Measurements from ENCODE around the gene PPP2R2C. TPM values are rescaled to one million over a fixed set of nuclear protein-coding genes. Genes with fewer than 3 reads are reported as not detected.
A peak's percentile ranks its signal among the peaks of the same experiment; 100 is the strongest.

Gene PPP2R2C
- total and polyA plus RNA-seq, 12 donors = 0.14 to 10.6 (median 4.2) TPM

DNA sequence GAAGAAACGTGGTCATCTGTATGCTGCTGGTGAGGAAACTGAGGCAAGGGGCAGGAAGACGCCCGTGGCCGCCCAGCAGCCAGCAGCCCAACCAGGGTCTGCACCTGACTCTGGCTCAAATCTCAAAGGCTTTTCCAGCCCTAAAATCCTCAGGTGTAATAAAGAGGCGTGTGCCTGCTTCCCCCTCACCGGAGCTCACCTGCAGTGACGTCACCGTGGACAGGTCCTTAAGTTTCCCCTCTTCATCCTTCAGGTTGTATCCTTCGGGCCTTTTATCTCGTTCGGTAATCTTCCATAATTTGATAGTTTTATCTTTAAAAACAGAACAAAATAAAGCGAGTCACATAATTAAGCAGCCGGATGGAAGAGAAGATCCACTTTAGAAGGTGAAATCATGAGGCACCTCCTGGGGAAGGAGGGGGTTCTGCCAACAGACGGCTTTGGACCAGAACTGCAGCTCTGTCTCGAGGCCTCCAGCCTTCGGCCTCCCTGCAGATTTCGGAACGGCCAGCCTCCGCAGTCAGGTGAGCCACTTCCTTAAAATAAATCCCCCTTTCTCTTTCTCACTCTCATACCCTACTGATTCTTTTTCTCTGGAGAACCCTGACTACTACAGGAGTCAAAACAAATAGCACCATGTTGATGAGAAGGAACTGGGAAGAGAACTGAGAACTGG, 96.7 kb downstream of the PPP2R2C start:
- TF ChIP-seq, protein P1, sequence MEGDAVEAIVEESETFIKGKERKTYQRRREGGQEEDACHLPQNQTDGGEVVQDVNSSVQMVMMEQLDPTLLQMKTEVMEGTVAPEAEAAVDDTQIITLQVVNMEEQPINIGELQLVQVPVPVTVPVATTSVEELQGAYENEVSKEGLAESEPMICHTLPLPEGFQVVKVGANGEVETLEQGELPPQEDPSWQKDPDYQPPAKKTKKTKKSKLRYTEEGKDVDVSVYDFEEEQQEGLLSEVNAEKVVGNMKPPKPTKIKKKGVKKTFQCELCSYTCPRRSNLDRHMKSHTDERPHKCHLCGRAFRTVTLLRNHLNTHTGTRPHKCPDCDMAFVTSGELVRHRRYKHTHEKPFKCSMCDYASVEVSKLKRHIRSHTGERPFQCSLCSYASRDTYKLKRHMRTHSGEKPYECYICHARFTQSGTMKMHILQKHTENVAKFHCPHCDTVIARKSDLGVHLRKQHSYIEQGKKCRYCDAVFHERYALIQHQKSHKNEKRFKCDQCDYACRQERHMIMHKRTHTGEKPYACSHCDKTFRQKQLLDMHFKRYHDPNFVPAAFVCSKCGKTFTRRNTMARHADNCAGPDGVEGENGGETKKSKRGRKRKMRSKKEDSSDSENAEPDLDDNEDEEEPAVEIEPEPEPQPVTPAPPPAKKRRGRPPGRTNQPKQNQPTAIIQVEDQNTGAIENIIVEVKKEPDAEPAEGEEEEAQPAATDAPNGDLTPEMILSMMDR (IDR thresholded peaks at IDR 0.05) = no peak
- no peaks in the 10 kb centered on the region for H3K4me1 ChIP-seq
- H3K27me3 ChIP-seq = peaks cover 0 to 38% (median 16%) of the 10 kb centered on the region in 7 donors
- H3K9me3 ChIP-seq = no peaks in the 10 kb centered on the region
- WGBS, 2 donors = 79 to 80% methylated on average over 19 of the region's 19 CpGs
- DNase-seq (no peak), ATAC-seq (no peak)
- intact Hi-C loops (cut with DNase I) = no loop called here
- H3K27ac ChIP-seq = no peak overlapping the region
- H3K36me3 ChIP-seq = no peaks in the 10 kb centered on the region
- H3K4me3 ChIP-seq = no peak overlapping the region

DNA sequence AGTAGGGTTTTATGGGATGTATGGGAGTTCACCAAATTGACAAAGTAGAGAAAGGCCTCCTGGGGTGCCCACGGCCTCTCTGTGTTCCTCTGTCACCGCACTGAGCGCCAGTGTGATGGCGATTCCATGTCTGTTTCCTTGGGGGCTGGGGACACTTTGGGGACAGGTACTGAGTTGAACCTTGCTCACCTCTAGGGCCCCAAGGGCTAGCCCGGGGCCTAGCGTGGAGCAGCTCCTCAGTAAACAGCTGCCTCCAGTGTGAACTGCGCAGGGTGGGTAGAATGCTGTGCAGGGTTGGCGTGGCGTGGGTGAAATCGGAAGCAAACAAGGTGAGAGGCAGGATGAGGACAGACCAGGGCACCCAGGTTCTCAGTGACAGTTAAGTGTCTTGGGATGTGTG, 97.8 kb downstream of the PPP2R2C start:
- intact Hi-C loops (cut with DNase I) = no loop called here
- Histone ChIP-seq H3K4me1 (no peaks in the 10 kb centered on the region), H3K4me3 (no peak overlapping the region), H3K36me3 (no peaks in the 10 kb centered on the region), H3K9me3 (no peaks in the 10 kb centered on the region), H3K27me3 (peaks cover 0 to 38% (median 16%) of the 10 kb centered on the region in 7 donors), H3K27ac (no peak overlapping the region)
- WGBS, 2 donors = 89 to 90% methylated on average over 10 of the region's 10 CpGs
- TF ChIP-seq, protein P1 (IDR thresholded peaks at IDR 0.05) = no peak
- ATAC-seq (no peak), DNase-seq (no peak)

DNA sequence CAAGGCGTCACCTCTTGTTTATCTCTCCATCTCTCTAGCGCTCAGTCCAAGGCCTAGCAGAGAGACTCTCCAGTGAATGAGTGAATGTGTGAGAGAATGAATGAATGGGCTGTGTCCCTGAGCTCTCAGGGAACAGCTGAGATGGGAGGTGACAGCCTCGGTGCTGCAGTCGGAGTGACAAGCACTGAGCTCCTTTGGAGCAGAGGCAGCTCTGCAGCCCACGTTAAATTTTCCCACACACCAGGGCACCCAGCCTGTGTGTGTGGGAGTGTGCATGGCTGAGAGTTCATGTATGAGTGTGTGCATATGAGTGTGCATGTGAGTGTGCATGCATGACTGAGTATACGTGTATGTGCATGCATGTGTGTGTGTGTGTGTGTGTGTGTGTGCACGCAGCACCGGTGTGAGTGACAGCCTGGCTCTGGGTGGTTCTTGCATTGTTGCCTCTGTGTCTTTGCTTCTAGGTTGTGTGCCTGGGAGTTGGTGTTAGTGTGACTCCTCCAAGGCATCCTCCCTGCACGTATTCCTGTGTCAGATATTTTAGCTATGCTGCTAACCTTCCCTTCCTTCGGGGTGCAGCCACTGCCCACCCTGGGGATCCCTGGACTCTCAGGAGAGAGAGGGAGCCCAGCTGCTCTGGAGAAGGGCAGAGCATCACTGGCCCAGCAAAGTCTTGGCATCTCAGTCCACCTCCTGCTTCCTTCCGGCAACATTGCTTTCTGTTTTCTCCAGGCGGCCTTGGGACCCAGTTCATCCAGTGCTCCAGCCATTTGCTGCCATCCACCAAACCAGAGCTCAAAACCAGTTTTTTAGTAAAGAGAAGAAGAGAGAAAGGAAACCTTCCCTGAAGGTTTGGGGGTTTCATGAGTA, 98.6 kb downstream of the PPP2R2C start:
- Histone ChIP-seq H3K9me3 (no peaks in the 10 kb centered on the region), H3K4me3 (no peak overlapping the region), H3K27me3 (peaks cover 0 to 39% (median 13%) of the 10 kb centered on the region in 7 donors), H3K36me3 (no peaks in the 10 kb centered on the region), H3K27ac (no peak overlapping the region), H3K4me1 (no peaks in the 10 kb centered on the region)
- TF ChIP-seq, protein P1 (IDR thresholded peaks at IDR 0.05) = no peak
- ATAC-seq (no peak), DNase-seq (no peak)
- intact Hi-C loops (cut with DNase I) = no loop called here
- 75 to 80% methylated on average over 12 of the region's 12 CpGs for WGBS, 2 donors

DNA sequence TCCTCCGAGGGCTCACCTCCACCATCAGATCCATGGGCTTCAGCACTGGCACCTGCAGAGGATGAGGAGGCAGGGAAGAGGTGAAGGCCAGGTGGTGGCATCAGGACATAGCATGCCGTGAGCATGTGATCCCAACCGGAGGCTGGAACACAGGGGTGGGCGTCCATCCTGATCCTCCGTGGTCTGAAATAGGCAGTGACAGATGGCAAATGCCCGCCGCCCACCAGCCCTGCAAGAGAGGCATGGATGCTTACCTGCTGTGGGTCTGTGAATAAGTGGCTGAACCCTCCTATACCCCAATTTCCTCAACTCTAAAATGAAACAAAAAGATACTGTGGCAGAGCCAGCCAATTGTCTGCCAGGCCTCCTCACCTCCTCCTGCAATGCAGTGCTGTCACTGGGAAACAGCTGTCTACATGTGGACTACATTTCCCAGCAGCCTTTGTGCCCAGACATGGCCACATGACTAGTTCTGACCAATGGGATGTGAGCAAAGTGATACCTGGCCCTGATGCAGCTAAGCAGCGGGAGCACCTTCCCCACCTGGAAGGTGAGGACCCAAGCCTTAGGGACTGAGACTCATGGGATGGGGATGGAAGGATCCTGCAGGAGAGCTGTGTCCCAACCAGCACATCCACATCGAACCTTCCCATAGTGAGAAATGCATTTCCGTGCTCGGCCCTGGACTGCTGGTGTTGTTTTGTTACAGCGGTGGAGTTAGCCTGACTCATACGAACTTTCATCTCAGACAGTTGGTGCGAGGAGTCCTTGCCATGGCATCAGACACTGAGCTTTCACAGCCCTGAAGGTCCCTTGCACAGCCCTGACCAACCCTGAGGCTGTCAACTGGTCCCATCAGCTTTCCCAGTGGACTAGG, 99.5 kb downstream of the PPP2R2C start:
- peak in 5 of 8 donors; percentile 15 to 55 (median 45) for ATAC-seq
- H3K27ac ChIP-seq = no peak overlapping the region
- DNase-seq = no peak
- H3K4me1 ChIP-seq = no peaks in the 10 kb centered on the region
- H3K9me3 ChIP-seq = no peaks in the 10 kb centered on the region
- intact Hi-C loops (cut with DNase I) = no loop called here
- H3K27me3 ChIP-seq = peaks cover 0 to 40% (median 12%) of the 10 kb centered on the region in 7 donors
- H3K36me3 ChIP-seq = no peaks in the 10 kb centered on the region
- TF ChIP-seq, protein P1 (IDR thresholded peaks at IDR 0.05) = no peak
- WGBS, 2 donors = 84% methylated on average over 14 of the region's 14 CpGs
- no peak overlapping the region for H3K4me3 ChIP-seq
